ENCODE data around the gene CD1D. TPM values are rescaled to one million over a fixed set of nuclear protein-coding genes. Genes with fewer than 3 reads are reported as not detected.
"Not testable (repeated sequence)": the region's sequence is repeated elsewhere in the genome, so short reads cannot be mapped to it uniquely, and the experiment has no call there.

The CD1D gene
- polyA plus RNA-seq, 2 donors: 0.27 to 0.47 TPM

- Histone ChIP-seq H3K27me3 (ENCODE audit: control insufficient read depth in 1 of 2, insufficient read depth in 2 of 2, low read length in 2 of 2) (no peaks in the 10 kb centered on the region), H3K36me3 (ENCODE audit: control insufficient read depth in 2 of 2, insufficient read depth in 2 of 2, low read length in 1 of 2) (no peaks in the 10 kb centered on the region), H3K4me3 (ENCODE audit: low read depth in 1 of 2, low read length in 2 of 2) (no peak overlapping the region), H3K27ac (ENCODE audit: low read depth in 2 of 2, low read length in 1 of 2) (no peak overlapping the region), H3K4me1 (ENCODE audit: control insufficient read depth in 2 of 2, insufficient read depth in 2 of 2, low read length in 1 of 2) (no peaks in the 10 kb centered on the region), H3K9me3 (ENCODE audit: control insufficient read depth in 2 of 2, insufficient read depth in 1 of 2, low read depth in 1 of 2, low read length in 1 of 2) (no peaks in the 10 kb centered on the region)
- 63 to 79% methylated on average over 3 of the region's 3 CpGs for WGBS, 2 donors
Measured at GRCh38 chr1:158163000-158163947, 17.4 kb upstream of the CD1D start.

GRCh38 chr1:158169105-158169504 lies 11.6 kb upstream of the CD1D start:
- H3K4me1 ChIP-seq (ENCODE audit: control insufficient read depth in 2 of 2, insufficient read depth in 2 of 2, low read length in 1 of 2): no peaks in the 10 kb centered on the region
- no peak overlapping the region for H3K4me3 ChIP-seq (ENCODE audit: low read depth in 1 of 2, low read length in 2 of 2)
- H3K9me3 ChIP-seq (ENCODE audit: control insufficient read depth in 2 of 2, insufficient read depth in 1 of 2, low read depth in 1 of 2, low read length in 1 of 2): no peaks in the 10 kb centered on the region
- no peak overlapping the region for H3K27ac ChIP-seq (ENCODE audit: low read depth in 2 of 2, low read length in 1 of 2)
- no peaks in the 10 kb centered on the region for H3K27me3 ChIP-seq (ENCODE audit: control insufficient read depth in 1 of 2, insufficient read depth in 2 of 2, low read length in 2 of 2)
- H3K36me3 ChIP-seq (ENCODE audit: control insufficient read depth in 2 of 2, insufficient read depth in 2 of 2, low read length in 1 of 2): no peaks in the 10 kb centered on the region

- not testable (repeated sequence) for H3K4me1 ChIP-seq (ENCODE audit: control insufficient read depth in 2 of 2, insufficient read depth in 2 of 2, low read length in 1 of 2); H3K27ac ChIP-seq (ENCODE audit: low read depth in 2 of 2, low read length in 1 of 2); H3K4me3 ChIP-seq (ENCODE audit: low read depth in 1 of 2, low read length in 2 of 2); H3K36me3 ChIP-seq (ENCODE audit: control insufficient read depth in 2 of 2, insufficient read depth in 2 of 2, low read length in 1 of 2); H3K9me3 ChIP-seq (ENCODE audit: control insufficient read depth in 2 of 2, insufficient read depth in 1 of 2, low read depth in 1 of 2, low read length in 1 of 2); H3K27me3 ChIP-seq (ENCODE audit: control insufficient read depth in 1 of 2, insufficient read depth in 2 of 2, low read length in 2 of 2)
- 87 to 91% methylated on average over 5 of the region's 5 CpGs for WGBS, 2 donors
Measured at GRCh38 chr1:158175915-158176314, 4.8 kb upstream of the CD1D start.

GRCh38 chr1:158176399-158176798 lies 4.3 kb upstream of the CD1D start:
- 85 to 89% methylated on average over 5 of the region's 5 CpGs for WGBS, 2 donors

GRCh38 chr1:158176849-158177699 lies 3.6 kb upstream of the CD1D start:
- H3K4me1 ChIP-seq (ENCODE audit: control insufficient read depth in 2 of 2, insufficient read depth in 2 of 2, low read length in 1 of 2); H3K27me3 ChIP-seq (ENCODE audit: control insufficient read depth in 1 of 2, insufficient read depth in 2 of 2, low read length in 2 of 2); H3K9me3 ChIP-seq (ENCODE audit: control insufficient read depth in 2 of 2, insufficient read depth in 1 of 2, low read depth in 1 of 2, low read length in 1 of 2); H3K36me3 ChIP-seq (ENCODE audit: control insufficient read depth in 2 of 2, insufficient read depth in 2 of 2, low read length in 1 of 2): not testable (repeated sequence)
- 52 to 55% methylated on average over 20 of the region's 20 CpGs for WGBS, 2 donors
- peak overlapping the region in 1 of 2 donors; percentile 30 for H3K4me3 ChIP-seq (ENCODE audit: low read depth in 1 of 2, low read length in 2 of 2)
- peak overlapping the region in 1 of 2 donors; percentile 24 for H3K27ac ChIP-seq (ENCODE audit: low read depth in 2 of 2, low read length in 1 of 2)

More at GRCh38 chr1:158176399-158176798, 4.3 kb upstream of the CD1D start:
- Histone ChIP-seq H3K4me1 (ENCODE audit: control insufficient read depth in 2 of 2, insufficient read depth in 2 of 2, low read length in 1 of 2) (peaks cover 5 to 8% of the 10 kb centered on the region in 2 donors), H3K27me3 (ENCODE audit: control insufficient read depth in 1 of 2, insufficient read depth in 2 of 2, low read length in 2 of 2) (peaks cover 0 to 6% of the 10 kb centered on the region in 2 donors), H3K4me3 (ENCODE audit: low read depth in 1 of 2, low read length in 2 of 2) (no peak overlapping the region), H3K36me3 (ENCODE audit: control insufficient read depth in 2 of 2, insufficient read depth in 2 of 2, low read length in 1 of 2) (no peaks in the 10 kb centered on the region), H3K27ac (ENCODE audit: low read depth in 2 of 2, low read length in 1 of 2) (no peak overlapping the region), H3K9me3 (ENCODE audit: control insufficient read depth in 2 of 2, insufficient read depth in 1 of 2, low read depth in 1 of 2, low read length in 1 of 2) (no peaks in the 10 kb centered on the region)

- 11 to 15% methylated on average over 33 to 34 of the region's 34 CpGs for WGBS, 2 donors
- Histone ChIP-seq H3K36me3 (ENCODE audit: control insufficient read depth in 2 of 2, insufficient read depth in 2 of 2, low read length in 1 of 2) (no peaks in the 10 kb centered on the region), H3K4me3 (ENCODE audit: low read depth in 1 of 2, low read length in 2 of 2) (peak overlapping the region in 1 of 2 donors; percentile 30), H3K9me3 (ENCODE audit: control insufficient read depth in 2 of 2, insufficient read depth in 1 of 2, low read depth in 1 of 2, low read length in 1 of 2) (no peaks in the 10 kb centered on the region), H3K27me3 (ENCODE audit: control insufficient read depth in 1 of 2, insufficient read depth in 2 of 2, low read length in 2 of 2) (peaks cover 0 to 10% of the 10 kb centered on the region in 2 donors), H3K27ac (ENCODE audit: low read depth in 2 of 2, low read length in 1 of 2) (peak overlapping the region in 1 of 2 donors; percentile 24), H3K4me1 (ENCODE audit: control insufficient read depth in 2 of 2, insufficient read depth in 2 of 2, low read length in 1 of 2) (peaks cover 7 to 8% of the 10 kb centered on the region in 2 donors)
Measured at GRCh38 chr1:158177700-158178450, 2.8 kb upstream of the CD1D start.

- Histone ChIP-seq H3K4me3 (ENCODE audit: low read depth in 1 of 2, low read length in 2 of 2) (no peak overlapping the region), H3K27me3 (ENCODE audit: control insufficient read depth in 1 of 2, insufficient read depth in 2 of 2, low read length in 2 of 2) (peaks cover 0 to 15% of the 10 kb centered on the region in 2 donors), H3K36me3 (ENCODE audit: control insufficient read depth in 2 of 2, insufficient read depth in 2 of 2, low read length in 1 of 2) (no peaks in the 10 kb centered on the region), H3K9me3 (ENCODE audit: control insufficient read depth in 2 of 2, insufficient read depth in 1 of 2, low read depth in 1 of 2, low read length in 1 of 2) (no peaks in the 10 kb centered on the region), H3K27ac (ENCODE audit: low read depth in 2 of 2, low read length in 1 of 2) (no peak overlapping the region), H3K4me1 (ENCODE audit: control insufficient read depth in 2 of 2, insufficient read depth in 2 of 2, low read length in 1 of 2) (peaks cover 7 to 8% of the 10 kb centered on the region in 2 donors)
- 64 to 81% methylated on average over 4 of the region's 4 CpGs for WGBS, 2 donors
Measured at GRCh38 chr1:158179301-158180041, 1.2 kb upstream of the CD1D start.

- no peaks in the 10 kb centered on the region for H3K36me3 ChIP-seq (ENCODE audit: control insufficient read depth in 2 of 2, insufficient read depth in 2 of 2, low read length in 1 of 2)
- WGBS, 2 donors: 21 to 27% methylated on average over 13 of the region's 13 CpGs
- peaks cover 7 to 8% of the 10 kb centered on the region in 2 donors for H3K4me1 ChIP-seq (ENCODE audit: control insufficient read depth in 2 of 2, insufficient read depth in 2 of 2, low read length in 1 of 2)
- no peak overlapping the region for H3K27ac ChIP-seq (ENCODE audit: low read depth in 2 of 2, low read length in 1 of 2)
- H3K4me3 ChIP-seq (ENCODE audit: low read depth in 1 of 2, low read length in 2 of 2): peak overlapping the region; percentile 41 to 46
- no peaks in the 10 kb centered on the region for H3K9me3 ChIP-seq (ENCODE audit: control insufficient read depth in 2 of 2, insufficient read depth in 1 of 2, low read depth in 1 of 2, low read length in 1 of 2)
- H3K27me3 ChIP-seq (ENCODE audit: control insufficient read depth in 1 of 2, insufficient read depth in 2 of 2, low read length in 2 of 2): peaks cover 0 to 15% of the 10 kb centered on the region in 2 donors
Measured at GRCh38 chr1:158181577-158181922, 855 bp downstream of the CD1D start.
